NCI-H1694 treated with DMSO at 0.1 percent for 48 hours (cell line): ENCODE data around the gene SMYD2.
"Not testable (repeated sequence)": the region's sequence is repeated elsewhere in the genome, so short reads cannot be mapped to it uniquely, and the experiment has no call there.

Experiments used
- DNase-seq: peaks from one replicate; lab custom pipeline; 2025; lab: John Stamatoyannopoulos, UW

The SMYD2 gene

GRCh38 chr1:214271995-214272731, 8.8 kb upstream of the SMYD2 start:
- no peak for DNase-seq

- no peak for DNase-seq
These were observed 7.9 kb upstream of the SMYD2 start for GRCh38 chr1:214272964-214273533.

DNA sequence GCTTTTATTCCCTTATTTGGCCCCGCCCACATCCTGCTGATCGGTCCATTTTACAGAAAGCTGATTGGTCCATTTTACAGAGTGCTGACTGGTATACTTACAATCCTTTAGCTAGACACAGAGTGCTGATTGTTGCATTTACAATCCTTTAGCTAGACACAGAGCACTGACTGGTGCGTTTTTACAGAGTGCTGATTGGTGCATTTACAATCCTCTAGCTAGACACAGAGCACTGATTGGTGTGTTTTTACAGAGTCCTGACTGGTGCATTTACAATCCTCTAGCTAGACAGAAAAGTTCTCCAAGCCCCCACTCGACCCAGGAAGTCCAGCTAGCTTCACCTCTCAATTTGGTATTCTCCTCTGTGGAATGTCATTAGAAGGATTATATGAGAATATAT, 5.3 kb upstream of the SMYD2 start:
- DNase-seq = not testable (repeated sequence)

DNA sequence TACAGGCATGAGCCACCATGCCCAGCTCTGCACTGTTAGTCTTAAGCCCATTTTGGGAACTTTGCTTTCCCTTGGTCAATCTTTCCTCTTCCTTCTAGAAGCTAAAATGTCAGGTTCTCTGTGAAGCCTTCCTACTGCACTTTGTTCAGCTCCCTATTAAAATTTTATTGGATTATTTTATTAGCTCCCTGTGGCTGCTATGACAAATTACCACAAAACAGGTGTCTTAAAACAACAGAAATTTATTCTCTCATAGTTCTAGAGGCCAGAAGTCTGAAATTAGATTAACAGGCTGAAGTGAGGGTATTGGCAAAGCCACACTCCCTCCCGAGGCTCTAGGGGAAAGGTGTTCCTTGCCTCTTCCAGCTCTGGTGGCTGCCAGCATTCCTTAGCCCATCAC, 4.2 kb upstream of the SMYD2 start:
- no peak for DNase-seq

- DNase-seq = no peak
These were observed 3.0 kb upstream of the SMYD2 start for GRCh38 chr1:214277704-214278635.

DNA sequence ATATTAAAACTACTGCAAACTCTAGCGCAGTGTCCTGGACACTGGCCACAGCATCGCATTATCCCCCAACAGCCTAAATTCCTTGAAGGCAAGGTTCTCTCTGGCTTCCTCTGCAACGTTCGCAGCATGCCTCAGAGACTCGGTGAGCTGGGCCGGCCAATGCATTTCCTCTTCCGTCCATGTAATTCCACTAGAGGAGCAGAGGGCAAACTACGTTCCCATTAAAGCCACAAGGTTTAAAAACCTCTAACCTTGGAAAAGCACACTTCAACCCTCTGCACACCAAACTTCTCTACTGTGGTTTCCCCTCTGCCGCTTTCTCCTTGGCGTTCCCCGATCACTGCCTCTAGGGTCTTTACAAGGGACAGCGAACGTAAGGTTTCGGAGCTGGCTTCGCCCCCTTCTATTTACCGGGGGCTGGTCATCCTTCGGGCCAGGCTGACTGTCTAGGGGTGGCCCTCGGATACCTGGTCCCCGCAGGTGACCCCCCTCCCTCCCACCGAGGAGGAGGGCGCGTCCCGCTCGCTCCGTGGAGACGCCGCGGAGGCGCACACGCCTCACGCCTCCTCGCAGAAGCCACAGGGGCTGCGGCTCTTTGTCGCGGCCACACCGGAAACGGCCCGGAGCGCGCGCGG, 456 bp upstream of the SMYD2 start:
- no peak for DNase-seq

- DNase-seq = no peak
These were observed 1.0 kb downstream of the SMYD2 start for GRCh38 chr1:214281720-214282629.

DNA sequence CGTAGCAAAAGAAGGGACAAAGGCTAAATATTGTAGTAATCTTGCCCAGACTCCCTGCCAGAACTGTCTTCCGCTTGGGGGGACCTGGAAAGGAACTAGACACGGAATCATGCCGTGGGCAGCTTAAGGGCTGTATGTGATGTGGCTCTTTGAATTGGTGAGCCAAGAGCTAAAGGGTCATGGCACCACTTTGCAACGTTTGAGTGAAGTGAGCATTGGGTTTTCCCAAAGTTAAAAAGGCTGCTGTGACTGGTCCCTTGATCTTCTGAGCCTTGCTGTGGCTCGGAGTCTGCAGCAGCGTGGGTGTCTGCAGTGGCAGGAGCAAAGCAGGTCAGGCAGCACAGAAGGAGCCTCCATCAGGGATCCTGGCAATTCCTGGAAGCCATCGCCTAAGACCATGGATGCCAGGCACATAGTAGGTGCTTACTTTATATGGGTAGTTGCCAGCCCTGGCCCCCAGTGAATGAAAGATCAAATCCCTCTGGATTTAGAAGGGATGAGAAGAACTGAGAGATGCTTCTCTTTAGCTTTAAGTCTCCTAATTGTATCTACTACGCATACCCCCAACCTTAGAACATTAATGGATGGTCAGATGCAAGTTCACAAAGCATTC, 1.8 kb downstream of the SMYD2 start:
- DNase-seq = no peak

GRCh38 chr1:214285610-214286440, 4.9 kb downstream of the SMYD2 start:
- no peak for DNase-seq

DNA sequence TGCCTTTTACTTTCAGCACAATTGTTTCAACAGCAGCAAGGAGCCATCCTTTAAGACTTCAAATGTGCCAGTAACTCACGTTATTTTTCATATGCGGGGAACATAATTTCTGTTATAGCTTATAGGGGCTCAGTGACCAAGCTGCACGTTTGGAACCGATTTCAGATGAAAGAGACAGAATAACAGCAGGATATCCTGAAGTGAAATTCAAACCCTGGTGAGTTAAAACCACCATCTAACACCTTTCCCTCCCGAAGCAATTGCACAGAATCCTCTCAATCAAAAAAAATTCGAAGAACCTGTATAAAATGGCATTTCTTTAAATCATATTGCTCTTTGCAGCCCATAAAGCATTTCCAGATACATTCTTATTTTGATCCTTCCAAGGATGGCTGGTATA, 6.9 kb downstream of the SMYD2 start:
- no peak for DNase-seq

- no peak for DNase-seq
These were observed 8.8 kb downstream of the SMYD2 start for GRCh38 chr1:214289574-214290272.

- no peak for DNase-seq
These were observed 9.6 kb downstream of the SMYD2 start for GRCh38 chr1:214290424-214291037.

- no peak for DNase-seq
These were observed 11.4 kb downstream of the SMYD2 start for GRCh38 chr1:214292322-214292721.

DNA sequence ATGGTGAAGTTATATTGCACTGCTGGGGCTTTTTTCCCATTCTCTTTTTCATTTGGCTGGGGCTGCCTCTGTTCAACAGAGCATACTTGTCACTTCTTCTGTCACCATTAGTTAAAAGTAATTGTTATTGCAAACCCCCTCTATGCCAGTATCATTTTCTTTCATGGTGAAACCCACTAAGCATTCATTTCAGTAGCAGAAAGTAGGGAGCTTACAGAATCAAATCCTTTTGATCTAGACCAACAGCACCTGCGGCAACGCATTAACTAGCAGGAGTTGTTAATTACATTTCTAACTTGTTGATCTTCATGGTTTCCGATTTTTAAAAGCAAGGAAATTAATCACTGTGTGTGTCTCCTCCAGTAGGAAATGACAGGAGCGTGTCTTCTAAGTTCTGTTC, 15.0 kb downstream of the SMYD2 start:
- no peak for DNase-seq

DNA sequence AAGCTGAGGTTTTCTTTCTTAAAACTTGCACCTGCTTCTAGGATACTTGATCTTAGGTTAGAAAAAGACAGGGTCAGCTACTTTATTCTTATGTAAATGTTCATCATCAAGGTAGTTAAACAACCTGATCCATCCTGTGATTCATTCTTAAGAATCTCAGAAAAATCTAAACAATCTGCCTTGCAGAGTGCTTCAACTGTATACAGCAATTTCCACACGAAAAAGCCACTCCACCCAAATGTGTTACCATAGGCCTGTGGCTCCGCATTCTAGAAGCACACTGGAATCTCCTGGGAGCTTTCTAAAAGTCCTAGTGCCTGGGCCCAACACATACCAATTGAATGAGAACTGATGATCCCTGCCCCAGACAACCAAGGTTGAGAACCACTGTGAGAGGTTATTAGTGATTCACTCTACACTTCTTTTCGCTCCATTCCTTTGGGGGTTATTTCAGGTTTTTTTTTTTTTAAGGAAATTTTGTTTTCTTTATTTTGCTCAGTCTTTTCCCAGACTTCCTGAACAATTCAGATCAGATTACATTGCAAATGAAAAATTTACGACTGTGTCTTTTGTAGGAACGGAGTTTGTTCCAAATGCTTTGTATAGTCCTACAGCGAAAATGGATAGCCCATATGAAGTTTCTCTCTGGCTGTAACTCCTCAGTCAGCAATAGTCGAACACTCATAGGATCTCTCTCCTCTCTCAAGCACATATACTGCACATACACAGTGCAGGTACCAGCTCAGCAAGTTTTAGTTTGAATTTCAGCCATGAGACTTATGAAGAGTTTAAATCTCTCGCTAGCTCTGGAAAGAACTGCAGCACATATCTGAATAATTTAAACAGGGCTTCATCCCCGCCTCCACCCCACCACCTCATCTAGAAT, 16.1 kb downstream of the SMYD2 start:
- no peak for DNase-seq

- no peak for DNase-seq
These were observed 19.3 kb downstream of the SMYD2 start for GRCh38 chr1:214300149-214300780.

DNA sequence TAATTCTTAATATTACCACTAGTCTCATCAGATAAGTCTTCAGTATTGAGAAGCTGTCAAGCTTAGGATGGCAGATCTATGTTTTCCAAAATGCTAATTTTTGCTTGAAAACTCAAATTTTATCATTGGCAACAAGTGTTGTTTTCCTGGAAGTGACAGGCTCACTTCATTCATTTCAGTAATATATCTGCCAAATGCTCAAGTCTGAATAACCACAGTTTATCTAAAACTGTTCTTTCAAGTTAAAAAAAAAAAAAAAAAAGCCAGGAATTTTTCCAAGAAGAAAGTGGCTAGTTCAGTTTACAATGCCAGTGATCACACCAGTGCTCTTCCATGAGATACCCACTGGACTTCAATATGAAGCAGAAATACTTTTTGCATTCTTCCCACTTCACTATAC, 20.6 kb downstream of the SMYD2 start:
- DNase-seq = no peak
